HG02885 (cell line): ENCODE results near the gene TMEM140.
A peak's percentile ranks its signal among the peaks of the same experiment; 100 is the strongest.

Source experiments
- ATAC-seq: cut with Tn5 transposase; IDR thresholded peaks from one replicate; pipeline ENCODE4 v1.9.1; 2021; ENCODE audit warnings: mild to moderate bottlenecking; ENCODE audit not compliant: unreplicated experiment, poor library complexity

TMEM140 gene

DNA sequence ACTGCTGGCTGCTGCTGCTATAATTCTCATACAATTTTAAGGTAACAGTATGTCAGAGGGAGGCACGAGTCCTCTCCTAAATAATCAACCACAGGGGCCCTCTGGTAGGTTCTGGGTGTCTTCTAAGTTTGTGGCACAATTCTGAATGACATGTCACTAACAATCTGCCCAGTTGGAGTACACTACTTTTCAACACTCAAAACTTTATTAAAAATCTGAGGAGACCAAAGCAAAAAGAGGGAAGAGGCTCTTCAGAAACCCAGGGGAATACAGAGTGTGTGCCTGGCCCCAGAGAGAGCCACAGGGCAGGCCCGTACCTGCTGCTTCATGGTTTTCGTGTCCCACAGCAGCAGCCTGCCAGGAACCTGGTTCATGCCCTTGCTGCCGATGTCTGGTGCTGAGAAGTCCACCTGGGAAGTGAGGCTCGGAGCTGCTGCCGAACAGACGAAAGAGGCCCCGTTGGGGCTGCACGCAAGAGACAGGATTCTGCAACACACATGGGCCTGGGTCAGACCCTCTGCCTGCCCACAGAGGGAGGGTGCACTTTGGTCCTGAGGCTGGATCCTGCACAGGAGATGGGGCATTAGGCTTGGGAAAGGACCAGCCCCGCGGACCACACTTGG lies 45.2 kb downstream of the TMEM140 start:
- no peak for ATAC-seq

DNA sequence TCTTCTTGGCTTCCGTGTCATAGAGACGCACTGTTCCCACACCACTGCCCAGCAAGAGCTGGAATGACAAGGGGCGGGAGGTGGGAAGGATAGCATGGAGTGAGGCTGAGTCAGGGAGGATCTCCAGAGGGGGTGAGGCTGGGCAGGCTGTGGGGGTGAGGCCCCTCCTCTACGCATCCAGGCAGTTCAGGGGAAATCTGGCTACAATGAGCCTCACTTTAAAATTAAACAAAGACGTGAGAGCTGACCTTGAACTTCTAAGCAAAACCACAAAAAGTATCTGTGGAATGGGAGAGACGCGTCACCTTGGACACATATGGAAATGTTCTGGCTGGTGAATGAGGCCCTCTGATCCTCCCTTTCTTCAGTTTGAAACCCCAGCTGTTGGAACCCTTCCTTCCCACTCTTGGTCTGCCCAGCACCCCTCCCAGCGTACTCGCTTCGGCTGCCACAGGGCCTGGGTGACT lies 45.8 kb downstream of the TMEM140 start:
- no peak for ATAC-seq

DNA sequence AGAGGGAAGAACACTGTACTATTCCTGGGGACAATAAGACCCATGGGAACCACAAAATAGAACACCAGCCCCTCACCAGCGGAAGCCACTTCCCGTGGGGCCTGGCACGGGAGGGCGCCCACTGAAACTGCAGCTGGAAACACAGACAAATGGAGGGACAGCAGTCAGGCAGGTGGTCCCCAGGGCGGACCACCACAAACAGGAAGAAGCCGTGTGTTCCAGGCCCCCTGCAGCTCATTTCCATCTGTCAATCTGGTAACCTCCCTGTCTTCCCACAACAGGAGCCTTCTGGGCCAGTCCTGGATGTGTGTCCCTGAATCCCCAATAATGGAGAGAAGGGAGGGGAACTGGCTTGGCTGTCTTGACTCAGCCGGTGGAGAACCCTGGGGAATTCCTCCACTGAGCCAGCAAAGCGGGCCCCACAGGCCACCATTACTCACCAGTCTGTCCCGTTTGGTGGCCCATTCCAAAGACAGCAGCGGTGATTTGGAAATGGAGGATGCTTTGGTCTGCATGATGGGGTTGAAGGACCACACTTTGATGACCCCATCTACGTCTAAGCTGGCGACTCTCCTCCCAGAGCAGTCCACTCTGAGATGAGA lies 46.7 kb downstream of the TMEM140 start:
- ATAC-seq: no peak

DNA sequence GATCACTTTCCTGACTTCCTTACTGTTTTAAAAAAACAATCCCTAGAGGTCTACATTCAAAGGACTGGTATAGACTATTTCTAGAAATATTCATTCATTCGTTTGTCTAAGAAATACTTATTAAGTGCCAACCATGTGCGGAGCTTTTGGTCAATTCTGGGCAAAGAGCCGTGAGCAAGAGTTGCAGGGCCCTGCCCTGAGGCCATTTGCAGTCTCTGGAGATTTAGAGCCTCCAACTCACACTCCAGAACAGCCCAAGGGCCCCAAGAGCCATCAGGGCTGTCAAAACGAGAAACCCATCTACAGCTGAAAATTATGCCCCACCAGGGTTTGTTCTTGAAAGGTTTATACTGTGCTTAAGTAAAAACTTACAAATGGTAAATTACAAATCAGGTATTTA lies 47.3 kb downstream of the TMEM140 start:
- no peak for ATAC-seq

DNA sequence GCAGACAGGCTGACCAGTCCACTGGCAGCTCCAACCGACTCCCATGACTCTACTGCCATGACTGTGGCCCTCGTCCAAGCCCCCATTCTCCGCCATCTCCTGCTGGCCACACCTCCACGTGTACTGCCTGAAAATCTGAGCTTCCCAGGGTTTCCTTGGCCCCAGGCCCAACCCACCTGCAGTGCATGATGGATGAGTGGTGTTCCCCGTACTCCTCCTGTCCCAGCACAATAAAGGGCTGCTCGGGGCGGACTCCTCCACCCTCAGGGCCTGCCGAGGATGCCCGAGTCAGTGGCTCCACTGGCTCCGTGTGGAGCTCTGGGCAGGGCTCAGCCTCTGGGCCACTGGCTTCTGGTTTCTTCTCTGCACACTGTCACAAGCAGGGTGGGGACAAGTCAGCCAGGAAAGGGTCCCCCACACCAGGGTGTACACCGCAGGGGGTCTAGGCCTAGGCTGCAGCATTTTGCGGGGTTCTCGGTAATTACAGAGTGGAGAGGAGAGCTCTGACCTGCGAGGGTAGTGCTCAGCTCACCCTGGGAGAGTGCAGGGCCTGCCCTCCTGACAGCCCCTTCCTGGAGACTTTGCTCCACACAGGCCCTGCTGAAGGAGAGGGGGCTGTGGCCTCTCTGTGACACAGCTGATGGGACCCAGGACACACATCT lies 48.2 kb downstream of the TMEM140 start:
- no peak for ATAC-seq

DNA sequence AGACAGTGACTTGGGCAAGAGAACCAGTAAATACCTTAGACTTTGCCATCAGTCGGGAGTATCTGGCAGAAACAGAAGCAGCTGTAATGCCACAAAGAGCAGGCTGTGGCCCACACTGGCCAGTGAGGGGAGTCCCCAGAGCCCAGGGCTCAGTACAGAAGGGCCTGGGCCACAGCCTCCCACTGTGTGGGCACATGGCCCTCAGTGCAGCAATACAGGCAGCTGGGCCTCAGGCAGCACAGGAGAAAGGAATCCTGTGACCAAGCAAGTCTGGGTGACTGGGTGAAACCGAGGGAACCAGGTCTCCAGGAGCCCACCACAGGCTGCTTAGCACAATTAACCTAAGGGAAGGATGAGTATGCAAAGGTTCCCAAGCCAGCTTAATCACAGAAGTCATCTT lies 49.5 kb downstream of the TMEM140 start:
- ATAC-seq: no peak

DNA sequence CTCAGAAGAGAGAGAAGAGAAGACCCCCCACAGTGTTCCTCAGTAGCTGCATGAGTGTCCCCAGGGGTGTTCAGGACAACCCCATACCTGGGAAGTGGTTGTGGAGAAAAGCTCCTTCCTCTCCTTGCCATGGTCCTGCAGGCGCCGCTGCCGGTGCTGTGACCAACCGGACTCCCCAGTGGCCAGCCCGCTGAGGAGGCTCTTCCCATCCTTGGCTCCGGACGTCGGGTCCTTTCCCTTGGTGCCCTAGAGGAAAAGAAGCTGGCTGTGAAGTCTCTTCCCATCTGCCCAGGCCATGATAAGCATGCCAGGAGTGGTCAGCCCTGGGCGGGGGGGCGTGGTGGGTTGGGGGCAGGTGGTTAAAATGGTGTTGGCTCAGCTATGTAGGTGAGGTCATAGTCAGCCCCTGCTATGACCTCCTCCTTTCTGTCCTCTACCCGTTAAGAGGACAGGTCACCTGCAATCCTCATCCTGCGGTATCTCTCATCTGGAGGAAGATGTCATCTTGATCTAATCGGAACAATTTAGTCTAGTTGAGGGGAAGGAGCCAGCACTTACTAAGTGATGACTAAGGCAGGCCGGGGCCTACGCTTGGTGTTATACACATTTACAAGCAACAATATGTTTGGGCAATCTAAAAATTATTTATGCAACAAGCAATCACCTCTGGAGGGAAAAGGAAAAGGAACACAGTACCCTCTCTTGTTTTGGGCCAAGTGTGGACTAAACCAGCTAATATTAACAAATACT lies 50.2 kb downstream of the TMEM140 start:
- ATAC-seq: no peak

DNA sequence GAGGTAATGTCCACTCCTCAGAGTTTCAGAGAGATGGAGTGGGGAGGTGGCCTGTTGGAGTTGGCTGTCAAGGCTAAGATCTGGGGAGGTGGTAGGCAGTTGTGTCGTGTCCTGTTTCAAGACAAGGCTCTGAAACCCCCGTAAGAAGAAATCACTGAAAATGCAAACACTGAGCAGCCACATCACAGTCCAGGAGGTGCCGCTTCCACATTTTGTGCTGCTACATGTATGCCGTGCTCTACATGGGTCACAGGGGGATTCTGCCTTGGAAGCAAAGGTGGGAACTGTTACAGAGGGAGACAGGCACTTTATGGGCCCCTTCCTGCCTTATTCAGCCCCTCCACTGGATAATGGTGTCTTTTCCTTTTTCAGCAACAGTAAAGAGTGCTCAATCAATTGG lies 51.6 kb downstream of the TMEM140 start:
- ATAC-seq: no peak

DNA sequence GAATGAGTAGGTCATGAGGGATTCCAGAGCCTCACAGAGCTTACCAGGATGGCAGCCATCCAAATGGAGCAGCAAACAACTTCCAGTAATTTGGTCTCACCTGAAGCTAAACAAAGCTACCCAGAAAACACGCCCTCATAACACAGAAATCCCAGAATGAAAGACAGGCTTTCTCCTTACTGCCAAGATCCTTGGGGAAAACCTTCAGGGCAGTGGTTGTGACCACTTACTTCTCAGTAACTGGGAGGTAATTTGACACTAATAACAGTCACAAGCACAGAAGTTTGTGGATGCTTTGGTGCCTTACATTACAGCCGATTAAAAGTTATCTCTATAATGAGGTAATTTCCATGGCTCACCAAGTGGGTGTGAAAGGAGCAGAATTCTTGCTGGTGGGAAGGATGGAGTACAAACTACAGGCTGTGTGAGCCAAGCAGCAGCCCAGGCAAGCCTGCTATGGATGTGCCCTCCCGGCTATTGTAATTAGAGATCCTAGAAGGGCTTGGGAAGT lies 53.0 kb downstream of the TMEM140 start:
- no peak for ATAC-seq

DNA sequence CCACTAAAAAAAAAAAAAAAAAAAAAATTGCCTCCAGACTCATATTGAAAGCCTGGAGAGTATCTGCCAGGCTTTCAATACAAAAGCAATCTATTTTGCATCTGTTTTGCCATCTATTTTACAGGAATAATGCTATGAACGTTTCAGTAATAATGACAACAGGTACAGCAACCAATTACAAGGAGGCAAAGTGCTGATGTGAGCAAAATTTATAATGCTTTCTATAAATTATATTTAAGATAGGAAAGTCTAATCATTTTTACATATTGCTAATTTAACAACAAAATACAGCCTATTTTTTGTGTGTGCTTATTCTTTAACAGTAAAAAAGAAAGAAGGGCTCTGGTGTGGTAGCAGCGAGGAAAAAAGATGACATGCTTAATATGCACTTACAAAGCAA lies 53.5 kb downstream of the TMEM140 start:
- ATAC-seq: no peak

DNA sequence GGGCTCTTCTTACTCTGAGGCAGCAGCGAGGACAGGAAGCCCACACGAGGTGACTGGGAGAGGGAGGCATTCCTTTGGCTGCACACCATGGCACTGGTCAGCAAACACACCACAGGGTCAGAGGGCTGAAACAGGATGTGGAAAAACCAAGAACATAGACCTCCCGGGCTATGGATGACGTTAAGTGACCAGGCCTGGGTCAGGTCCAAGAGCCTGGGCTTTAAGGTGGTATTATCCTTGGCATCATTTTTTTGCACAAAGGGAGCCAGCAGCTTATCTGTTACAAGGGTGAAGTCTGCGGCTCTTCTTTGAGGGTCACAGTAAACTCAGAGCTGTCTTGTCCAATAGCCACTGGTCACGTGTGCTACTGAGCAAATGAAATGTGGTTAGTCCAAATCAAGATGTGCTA lies 56.5 kb downstream of the TMEM140 start:
- ATAC-seq: no peak

DNA sequence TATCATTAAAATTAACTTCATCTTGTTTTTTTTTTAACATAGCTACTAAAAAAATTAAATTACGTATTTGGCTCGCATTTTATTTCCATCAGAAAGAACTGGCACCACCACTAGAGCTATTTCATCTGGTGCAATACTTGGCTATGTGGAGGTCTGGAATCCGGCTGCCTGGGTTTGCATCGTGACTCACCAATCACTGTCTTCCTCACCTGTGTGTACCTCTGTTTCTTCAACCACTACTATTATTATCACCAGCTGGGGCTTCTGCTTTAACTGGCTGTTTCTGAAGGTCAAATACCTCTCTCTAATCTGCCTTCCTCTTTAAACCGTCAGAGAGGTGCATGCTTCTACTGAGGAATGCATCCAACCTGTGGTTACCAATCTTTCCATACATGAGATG lies 57.0 kb downstream of the TMEM140 start:
- ATAC-seq: no peak

DNA sequence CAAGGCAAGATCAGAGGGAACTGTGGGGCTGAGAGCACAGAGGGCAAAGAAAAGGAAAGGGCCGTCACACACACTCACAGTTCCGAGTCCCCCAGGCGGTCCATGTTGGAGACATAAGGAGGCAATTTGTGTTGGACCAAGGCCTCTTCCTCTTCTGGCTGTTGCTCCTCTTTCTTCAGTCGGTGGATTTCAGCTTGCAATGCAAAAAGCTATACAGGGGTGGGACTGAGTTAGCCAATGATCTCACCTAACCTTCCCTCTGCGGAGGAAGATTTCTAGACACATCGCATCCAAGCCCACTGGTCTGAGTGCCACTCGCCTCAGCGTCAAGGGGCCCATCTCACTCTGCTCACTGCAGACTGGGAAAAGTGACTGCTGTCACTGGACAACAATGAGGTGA lies 58.0 kb downstream of the TMEM140 start:
- no peak for ATAC-seq

DNA sequence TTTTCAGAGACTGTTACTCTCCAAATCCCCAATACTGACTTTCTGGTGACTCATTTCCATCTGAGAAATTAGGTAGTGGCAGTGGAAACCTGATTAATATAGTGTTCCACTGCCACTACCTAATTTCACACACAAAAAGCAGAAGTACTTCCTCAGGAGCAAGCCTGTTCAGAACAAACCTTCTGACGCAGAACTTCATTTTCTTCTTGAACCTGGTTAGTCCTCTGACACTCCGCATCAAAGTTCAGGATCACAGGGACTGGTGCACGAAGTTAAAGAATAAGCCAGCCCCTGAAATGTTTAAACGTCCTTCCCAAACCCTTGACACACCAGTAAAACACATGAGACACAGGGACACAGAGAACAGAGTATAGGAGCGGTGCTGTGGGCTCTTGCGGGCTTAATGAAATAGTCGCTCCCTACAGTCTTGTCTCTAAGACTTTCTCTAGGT lies 59.1 kb downstream of the TMEM140 start:
- peak; percentile 36 for ATAC-seq

DNA sequence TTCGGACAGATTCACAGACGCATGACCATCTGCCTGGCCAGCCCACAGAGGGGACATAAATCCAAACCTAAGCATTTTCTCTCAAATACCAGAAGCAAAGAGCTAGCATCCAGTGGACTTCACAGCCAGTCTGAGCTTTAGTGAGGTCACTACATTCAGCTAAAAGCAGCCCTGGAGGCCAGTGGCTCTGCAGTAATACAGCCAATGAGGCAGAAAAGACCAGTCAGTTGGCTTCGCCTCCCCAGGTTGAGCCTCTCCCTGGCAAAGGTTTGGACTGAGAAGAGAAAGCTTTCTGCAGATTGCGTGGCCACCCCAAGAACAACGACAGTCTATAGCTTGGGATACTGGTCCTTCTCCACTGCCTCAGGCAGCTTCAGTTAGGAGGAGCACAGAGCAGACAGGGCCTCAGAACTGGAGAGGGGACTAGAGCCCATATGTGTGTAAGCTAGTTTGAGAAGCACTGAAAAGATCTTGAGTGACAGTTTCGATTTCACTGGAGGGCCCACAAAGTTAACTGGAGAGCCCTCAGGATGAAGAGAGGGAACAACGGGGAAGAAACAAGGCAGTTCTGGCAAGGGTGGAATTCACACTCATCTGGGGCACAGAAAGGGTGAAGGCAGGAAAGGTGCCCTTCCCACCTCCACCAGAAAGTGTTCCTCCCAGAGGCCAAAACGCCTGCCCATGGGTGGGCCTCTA lies 59.7 kb downstream of the TMEM140 start:
- peak; percentile 17 for ATAC-seq

DNA sequence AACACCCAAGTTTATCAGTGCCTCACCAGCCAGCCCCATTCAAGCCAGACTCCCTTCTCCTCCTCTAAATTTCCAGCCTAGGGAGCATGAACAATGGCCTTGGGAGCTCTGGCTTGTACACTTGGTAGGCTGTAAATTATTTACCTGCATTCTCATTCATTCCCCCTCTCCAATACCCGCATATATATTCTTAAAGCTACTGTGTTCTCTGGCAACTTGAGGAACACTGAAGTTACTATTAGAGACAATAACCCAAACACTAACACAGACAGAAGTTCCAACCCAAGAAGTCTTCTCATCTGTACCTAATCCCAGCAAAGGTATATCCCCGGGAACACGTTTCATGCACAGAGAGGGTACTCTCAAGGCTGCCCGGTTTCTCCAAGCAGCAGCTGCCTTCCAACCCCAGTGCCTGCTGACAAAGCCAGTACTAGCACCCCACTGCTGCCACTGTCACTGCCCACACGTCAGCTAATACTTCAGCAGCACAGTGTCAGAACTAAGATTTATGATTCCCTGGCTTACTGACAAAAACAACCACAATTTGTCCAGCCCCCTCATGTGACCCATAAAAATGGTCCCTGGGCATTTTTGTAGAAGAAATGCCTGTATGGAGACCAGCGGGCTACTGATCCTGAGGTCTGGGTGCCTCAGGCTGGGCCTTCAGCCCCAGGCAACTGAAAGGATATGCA lies 60.4 kb downstream of the TMEM140 start:
- ATAC-seq: no peak

DNA sequence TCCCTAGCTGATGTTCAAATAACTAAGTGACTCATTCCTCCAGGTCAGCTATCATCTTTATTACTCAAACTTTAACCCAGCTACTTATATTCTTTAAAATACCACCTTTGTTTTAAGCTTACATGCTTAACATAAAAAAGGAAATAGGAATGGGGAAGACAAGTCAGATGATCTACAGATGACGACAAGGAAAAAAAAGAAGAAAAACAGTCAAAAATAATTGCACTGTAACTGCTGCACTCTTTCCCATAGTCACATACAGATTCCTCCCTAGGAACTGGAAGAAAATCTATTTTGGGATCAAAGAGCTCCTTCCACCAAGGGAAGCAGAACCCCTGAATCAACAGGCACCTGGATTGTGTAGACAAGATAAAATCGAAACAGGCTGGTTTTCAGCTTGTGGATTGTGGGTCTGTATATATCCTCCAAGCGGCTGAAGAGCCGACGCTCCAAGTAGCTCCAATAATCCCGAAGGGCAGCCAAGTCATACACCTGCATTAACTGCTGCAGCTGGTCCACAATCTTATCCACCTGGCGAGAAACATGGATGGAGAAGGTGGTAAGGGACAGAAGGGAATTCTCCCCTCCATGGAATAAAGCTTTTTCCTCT lies 61.5 kb downstream of the TMEM140 start:
- no peak for ATAC-seq

DNA sequence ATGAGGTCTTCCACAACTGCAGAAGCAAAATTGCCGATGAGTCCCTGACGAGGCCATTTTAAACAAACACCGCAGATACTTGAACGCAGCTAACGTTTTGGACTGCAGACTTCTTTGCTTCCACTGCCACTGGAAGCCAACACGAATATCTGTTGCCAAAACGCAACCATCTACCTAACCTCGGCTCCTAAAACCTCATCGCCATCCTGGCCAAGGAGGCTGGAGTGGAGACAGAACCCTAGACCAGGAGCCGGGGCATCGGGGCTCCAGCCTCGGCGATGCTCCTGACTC lies 63.0 kb downstream of the TMEM140 start:
- no peak for ATAC-seq

DNA sequence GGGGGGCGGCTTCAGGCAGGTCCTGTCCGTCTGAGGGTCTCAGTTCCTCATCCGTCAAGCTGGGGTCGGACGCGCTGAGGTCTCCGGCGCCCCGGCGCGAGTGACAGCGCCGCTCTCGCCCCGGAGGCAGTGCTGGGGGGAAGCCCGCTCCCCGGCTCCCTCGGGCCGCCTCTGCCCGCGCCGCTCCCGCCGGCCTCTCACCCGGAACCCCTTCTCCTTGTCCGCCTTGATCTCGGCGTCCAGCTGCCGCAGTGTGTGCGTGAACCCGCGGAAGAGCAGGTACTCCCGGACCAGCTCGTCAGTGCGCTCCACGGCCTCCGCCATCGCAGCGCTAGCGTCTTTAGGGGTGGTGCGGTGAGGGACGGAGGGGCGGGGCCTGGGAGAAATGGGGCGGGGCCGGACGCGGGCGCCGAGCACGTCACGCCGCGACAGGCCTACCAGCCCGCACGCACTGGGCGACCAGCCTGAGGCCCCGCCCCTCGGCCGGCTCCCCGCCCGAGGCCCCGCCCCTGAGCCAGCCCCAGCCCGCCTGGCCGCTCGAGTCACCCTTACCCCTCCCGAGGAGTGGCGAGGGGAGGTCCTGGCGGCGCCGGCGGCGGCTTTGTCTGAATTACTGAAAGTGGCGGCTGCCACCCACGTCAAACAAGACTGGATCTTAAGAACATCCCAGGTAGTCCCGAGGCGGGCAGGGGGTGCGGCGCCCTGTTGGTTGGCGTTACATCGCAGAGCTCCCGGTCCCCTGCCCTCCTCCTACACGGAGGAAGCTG lies 63.5 kb downstream of the TMEM140 start, which contains the start of gene WDR91:
Gene WDR91 (minus strand): TSS at position 348 of the 767 bp plus-strand sequence. CDS start 24 bp downstream, at position 324.
- peak; percentile 81 for ATAC-seq
